Measurements from ENCODE around the gene KNDC1.
A peak's percentile ranks its signal among the peaks of the same experiment; 100 is the strongest.

Gene KNDC1

DNA sequence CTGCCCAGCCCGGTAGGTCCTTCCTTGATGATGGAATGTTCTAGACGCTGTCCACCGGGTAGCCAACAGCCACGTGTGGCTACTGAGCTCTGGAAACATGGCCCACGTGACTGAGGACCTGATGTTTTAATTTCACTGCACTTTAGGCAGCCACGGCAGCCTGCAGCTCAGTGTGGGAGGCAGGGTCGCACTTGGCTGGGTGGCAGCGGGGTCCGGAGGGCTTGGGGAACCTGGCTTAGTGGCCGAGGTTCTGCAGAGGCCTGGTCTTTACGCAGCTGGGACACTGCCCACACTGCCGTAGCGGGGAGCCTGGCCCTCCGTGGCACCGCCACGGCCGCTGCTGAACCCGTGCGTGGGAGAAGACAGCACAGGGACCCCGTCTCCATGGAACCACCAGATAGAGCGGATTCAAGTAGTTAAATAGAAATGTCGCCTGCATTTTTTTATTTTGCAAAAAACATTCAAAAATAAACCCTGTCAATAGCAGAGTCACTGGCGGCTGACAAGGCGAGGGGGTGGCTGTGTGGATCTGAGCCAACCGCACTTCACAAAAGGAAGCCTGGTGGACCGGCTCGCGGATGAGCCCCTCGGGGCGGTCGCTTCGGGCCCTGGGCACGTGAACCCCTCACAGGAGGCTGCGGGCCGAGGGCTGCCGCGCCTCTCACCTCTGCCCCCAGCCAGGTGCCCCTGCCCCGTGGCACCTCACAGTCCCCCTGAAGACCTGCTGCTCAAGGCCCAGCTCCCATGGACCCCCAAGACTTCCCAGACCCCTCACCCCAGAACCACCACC is 44.4 kb downstream of the KNDC1 start:
- DNase-seq = peak in 3 of 58 donors; percentile 8 to 29 (median 20)

DNA sequence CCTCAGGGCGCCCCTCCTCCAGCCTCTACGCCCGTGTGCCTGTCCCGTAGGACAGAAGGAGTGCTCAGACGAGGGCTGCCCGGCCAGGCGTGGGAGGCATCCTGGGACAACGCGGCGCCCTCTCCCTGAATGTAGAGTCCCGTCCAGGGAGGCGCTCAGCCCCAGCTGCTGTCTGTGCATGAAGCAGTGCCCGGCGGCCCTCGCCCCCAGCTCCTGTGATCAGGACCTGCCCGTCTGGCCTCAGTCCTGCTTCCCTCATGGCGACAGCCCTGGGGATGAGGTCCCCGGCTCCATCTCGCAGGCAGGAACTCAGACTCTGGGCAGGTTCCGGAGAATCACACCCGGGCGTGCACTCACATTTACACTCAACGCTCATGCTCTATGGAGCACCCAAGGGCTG is 45.1 kb downstream of the KNDC1 start:
- no peak for DNase-seq

DNA sequence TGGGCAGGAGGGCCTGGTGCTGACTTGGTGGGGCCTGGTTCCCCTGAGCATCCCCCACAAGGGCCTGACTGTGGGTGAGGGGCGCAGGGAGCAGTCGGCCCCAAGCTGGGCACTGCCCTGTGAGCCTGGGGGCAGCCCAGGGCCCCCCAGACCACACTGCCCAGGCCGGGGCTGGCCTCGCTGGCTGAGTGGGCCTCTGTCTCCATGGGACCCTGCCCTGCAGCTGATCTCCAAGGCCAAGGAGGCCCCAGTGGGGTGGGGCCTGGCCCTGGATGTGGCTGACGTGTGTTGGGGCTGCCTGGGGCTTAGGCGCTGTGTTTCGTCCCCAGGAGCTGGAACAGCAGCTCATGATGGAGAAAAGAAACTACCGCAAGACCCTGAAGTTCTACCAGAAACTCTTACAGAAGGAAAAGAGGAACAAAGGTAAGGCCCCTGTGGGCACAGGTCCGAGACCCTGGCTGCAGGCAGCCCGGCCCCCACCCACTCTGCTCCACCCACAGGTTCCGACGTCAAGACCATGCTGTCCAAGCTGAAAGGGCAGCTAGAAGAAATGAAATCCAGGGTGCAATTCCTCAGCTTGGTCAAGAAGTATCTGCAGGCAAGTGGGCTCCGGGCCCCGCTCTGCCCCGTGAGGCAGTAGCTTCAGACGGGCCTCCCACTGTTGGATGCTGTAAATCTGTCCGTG is 46.5 kb downstream of the KNDC1 start:
- DNase-seq = no peak

DNA sequence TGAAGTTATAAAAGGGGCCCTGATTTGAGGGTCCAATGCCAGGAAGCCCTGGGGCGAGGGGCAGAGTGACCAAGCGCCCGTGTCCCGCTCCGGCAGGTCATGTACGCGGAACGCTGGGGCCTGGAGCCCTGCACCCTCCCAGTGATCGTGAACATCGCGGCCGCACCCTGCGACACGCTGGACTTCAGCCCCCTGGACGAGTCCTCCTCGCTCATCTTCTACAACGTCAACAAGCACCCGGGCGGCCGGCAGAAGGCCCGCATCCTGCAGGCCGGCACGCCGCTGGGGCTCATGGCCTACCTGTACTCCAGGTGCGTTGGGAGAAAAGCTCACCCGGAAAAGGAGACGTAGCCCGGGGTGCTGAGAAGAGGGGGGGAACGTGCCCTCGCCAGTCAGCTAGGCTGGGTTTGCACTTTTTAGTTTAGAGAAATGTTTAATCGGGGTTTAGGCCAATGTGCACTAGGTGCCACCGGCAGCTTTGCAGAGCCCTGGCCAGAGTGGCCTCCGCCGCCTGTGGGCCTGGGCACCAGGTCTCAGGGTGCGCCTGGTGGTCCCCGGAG is 47.1 kb downstream of the KNDC1 start:
- DNase-seq = no peak

DNA sequence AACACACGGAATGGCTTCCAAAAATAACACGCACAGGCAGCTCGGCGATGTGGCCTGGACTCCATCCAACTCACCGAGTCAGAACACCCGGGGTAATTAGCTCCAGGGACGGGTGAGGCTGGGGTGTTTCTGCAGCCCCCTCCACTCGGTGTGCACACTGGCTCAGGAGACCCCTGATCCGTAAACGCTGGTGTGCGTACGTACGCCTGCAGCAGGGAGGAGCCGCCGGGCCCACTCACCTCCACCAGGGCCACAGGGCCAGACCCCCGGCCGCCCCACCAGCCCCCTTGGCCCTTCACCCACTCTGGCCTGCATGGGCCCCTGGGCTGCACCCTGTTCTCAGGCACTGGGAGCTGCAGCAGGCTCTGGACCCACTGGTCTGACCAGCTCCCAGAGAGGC is 47.6 kb downstream of the KNDC1 start:
- no peak for DNase-seq

DNA sequence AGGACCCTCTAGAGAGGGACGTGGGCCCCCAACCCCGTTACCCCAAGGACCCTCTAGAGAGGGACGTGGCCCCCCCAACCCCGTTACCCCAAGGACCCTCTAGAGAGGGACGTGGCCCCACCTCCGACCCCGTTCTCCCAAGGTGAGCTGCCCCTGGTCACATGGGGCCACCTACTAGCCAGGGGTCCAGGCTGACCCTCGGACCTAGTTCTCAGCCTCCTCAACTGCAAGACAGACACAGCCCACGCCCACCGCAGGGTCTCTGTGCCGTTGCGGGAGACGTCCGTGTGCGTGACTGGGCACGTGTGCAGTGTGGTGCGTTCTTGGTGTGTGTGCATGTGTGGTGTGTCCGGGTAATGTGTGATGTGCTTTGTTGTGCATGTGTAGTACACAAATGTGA is 48.4 kb downstream of the KNDC1 start:
- DNase-seq = no peak

DNA sequence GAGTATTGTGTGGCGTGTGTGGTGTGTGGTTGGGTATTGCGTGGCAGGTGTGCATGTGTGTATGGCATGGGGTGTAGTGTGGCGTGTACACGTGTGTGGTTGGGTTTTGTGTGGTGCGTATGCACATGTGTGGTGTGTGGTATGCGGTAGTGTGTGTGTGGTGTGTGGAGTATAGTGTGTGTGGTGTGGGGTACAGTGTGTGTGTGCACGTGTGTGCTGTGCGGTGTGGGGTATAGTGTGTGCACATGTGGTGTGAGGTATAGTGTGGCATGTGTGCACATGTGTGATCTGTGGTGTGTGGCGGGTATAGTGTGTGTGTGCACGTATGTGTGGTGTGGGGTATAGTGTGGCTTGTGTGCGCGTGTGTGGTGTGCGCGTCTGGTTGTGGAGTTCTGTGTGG is 49.1 kb downstream of the KNDC1 start:
- no peak for DNase-seq

DNA sequence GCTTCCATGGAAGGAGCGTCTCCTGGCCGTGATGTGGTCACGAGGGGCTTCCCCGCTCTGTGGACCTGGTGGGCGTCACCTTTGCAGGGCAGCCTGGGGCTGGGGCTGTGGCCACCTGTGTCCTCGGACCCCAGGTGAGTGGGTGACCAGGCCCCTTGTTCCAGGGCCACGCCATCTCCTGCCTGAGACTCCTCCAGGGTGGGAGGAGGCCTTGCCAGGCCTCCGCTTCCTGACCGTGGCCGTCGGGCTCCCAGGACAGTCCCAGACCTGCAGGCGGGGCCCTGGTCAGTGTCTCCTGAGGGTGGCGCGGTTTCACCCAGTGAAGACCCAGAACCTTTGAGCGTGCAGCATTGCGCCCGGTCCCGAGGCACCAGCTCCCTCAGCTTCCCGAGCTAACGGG is 49.6 kb downstream of the KNDC1 start:
- DNase-seq = no peak

DNA sequence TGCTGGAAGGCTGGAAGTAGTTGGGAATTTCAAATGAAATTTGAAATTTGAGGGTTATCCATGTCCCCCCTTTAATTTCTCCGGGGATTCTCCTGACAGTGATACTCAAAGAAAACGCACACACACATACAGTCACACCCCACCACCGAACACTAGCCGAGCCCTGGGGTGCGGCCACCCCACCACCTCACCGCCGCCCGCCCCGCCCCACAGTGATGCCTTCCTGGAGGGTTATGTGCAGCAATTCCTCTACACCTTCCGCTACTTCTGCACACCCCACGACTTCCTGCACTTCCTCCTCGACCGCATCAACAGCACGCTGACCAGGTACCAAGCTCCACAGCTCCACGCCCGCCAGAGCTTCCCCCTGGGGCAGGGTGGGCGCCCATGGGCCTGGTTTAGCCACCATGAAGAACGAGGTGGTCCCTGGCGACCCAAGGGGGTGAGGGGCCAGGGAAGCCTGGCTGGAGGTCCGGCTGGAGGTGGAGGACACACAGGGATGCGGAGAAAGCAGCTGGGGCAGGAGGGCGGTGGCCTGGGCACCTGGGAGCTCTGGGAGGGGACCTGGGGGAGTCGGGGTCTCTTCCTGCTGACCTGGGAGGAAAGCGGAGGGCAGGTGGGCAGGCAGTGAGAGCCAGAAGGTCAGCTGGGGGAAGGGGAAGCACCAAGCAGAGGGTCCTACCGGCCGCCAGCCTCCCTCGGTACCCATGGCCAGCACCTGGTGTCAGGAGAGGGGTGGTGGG is 50.5 kb downstream of the KNDC1 start:
- no peak for DNase-seq

DNA sequence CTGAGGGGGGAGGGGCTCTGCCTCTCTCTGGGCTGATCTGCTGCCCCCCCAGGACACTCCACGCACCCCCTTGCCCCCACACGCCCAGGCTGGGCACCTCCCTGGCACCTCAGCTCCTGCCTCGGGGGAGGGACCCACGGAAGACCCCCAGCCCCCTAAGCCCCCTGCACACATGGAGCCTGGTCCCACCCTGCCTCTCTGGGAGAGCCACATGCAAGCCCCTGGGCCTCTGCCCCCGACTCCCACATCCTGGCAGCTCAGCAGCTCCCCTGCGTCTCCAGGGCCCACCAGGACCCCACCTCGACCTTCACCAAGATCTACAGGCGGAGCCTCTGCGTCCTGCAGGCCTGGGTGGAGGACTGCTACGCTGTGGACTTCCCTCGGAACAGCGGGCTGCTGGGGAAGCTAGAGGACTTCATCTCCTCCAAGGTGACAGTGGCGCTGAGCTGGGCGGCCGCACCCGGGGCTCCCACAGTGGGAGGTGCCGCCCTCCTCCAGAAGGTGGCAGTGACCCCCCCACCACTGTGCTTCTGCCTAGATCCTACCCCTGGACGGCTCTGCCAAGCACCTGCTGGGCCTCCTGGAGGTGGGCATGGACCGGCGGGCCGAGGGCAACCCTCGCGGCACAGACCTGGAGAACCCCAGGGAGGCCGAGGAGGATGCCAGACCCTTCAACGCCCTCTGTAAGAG is 51.3 kb downstream of the KNDC1 start:
- no peak for DNase-seq

DNA sequence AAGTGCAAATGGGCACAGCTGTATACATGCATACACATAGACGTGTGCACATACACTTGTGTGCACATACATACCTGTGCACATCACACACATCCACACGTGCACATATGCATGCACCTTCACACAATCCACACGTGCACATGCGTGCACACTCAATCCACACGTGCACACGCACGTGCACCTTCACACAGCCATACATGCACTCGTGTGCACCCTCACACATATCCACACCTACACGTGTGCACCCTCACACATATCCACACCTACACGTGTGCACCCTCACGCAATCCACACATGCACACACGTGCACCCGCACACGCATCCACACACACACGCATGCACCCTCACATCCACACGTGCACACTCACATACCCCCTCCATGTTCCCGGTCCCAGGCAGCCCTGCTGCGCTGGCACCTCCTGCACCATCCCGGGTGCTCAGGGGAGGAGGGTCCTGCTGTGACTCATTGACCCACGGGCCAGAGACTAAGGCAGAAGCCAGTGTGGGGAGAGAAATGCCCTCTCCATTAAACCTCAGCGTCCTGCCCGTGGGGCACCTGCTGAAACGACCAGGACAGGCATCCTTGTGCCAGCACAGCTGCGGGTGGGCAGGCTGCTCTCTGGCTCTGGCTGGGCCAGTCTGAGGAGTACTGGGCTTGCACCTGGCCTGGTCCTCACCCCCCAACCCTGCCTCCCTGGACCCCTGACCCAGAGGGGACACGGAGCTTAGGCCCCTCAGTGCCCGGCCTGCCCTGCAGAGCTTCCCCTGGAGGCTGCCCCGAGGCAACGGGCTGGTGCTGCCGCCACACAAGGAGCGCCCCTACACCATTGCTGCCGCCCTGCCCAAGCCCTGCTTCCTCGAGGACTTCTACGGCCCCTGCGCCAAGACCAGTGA is 52.2 kb downstream of the KNDC1 start:
- DNase-seq = no peak

DNA sequence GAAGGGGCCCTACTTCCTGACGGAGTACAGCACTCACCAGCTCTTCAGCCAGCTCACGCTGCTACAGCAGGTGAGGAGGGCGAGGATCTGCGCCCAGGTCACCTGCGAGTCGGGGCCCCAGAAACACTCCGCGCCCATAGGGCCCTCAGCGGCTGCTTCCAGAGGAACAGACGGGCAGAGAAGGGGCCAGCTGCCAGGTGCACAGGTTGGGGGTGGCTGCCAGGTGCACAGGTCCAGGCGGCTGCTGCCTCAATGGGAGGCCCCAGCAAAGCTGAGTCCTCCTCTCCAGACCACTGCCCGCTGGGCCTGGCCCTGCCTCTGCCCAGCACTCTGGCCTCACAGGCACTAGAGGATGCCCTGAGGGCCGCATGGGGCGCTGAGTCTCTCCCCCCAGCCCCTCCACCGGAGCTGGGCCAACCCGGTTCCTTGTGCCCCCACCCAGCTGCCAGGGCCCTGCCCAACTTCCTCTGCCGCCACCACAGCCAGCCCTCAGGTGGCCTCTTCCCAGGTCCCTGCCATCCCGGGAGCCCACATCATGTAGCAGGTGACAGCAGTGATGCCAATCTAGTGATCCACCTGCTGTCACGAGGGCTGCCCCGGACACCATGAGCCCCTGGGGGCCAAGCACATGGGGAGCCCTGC is 53.0 kb downstream of the KNDC1 start:
- no peak for DNase-seq

DNA sequence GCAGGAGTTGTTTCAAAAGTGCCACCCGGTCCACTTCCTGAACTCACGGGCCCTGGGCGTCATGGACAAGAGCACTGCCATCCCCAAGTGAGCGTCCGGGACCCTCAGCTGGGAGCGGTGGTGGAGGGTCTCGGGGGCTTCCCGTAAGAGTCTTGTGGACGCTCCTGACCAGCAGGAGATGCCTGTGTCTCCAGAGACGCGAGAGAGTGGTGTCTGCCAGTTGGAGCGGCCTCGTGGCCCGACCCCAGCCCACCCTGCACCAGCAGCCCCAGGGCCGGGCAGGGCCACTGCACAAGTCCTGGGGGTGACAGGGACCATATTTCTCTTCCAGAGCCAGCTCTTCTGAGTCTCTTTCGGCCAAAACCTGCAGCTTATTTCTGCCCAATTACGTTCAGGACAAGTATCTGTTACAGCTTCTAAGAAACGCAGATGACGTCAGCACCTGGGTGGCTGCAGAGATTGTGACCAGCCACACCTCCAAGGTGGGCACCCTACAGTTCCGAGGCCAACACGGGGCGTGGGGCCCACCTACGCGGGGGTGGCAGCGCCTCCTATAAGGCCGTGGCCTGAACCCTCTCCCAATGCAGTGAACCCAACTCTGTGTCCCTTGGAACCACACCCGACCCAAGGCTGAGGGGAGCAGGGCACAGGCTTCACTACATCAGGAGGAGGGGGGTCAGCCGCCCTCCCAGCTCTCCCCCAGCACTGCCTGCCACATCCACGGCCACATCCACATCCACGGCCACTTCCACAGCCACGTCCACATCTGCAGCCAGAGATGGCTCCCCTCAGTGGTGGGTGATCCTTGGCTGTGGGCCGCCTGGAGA is 53.8 kb downstream of the KNDC1 start:
- no peak for DNase-seq

DNA sequence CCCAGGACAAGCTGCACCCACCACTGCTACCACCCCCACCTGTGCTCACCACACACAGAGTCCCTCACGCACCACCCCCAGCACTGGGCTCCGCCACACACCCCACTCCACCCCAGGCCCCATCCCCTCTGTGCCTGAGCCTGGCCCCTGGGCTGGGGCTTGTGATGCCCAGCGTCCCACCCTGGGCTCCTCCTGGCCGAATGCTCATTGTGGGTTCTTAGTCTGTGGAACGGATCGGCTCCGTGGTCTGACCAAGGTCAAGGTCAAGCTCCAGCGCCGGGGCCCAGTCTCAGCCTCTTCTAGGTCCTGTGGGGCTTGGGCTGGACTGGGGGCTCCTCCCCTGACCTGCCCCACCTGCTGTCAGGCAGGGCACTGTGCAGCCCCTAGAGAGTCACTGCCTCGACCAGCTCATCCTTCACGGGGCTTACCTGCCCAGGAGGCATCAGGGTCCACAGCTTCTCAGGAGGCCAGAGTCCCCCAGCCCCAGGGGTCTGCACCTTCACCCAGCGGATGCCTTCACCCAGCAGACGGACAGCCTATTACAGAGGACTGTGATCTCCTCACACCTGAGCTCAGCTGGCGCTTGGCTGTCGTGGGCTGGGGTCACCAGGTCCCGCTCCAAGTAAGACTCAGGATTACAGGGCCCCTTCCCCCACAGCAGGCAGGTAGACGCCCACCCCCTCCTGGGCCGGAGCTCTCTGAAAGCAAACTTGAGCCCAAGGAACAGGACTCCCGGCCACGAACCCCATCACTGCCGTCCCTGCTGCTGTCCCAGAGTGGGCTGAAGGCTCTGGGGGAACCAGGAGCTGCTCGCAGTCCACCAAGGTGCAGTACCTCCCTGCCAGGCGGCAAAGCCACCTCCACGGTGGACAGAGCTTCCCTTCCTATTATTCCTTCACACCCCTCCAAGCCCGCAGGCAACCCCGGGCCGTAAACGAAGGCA is 54.7 kb downstream of the KNDC1 start:
- DNase-seq = no peak

DNA sequence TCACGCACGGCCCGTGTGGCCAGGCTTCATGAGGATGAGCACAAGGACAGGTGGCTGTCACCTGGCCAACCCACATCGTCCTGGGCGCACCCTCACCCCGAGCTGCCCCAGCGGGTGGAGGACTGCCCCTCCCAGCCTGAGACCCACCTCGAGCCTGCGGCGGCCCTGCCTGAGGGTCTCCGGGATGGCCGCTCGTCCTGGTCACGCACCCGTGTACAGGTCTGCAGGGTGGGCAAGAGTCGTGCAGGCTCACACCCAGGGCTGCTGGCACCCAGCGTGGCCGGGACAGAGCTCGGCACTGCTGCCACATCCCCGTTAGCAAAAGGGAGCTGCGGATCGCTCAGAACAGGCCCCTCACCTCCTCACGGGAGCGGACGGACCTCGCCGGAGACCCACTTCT is 55.6 kb downstream of the KNDC1 start:
- no peak for DNase-seq

DNA sequence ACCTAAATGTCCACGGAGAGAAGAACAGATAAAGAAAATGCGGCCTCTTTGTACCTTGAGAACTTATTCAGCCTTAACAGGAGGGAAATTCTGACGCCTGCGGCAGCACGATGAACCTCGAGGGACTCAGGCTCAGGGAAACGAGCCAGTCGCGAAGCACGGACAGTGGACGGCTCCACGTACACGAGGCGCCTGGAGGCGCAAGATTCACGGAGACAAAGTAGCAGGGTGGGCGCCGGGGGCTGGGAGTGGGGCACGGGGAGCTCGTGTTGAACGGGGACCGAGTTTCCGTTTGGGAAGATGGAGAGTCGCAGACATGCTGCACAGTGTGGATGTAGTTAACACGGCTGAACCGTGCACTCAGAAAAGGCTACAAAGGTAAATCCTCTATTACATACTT is 56.8 kb downstream of the KNDC1 start:
- DNase-seq = no peak

DNA sequence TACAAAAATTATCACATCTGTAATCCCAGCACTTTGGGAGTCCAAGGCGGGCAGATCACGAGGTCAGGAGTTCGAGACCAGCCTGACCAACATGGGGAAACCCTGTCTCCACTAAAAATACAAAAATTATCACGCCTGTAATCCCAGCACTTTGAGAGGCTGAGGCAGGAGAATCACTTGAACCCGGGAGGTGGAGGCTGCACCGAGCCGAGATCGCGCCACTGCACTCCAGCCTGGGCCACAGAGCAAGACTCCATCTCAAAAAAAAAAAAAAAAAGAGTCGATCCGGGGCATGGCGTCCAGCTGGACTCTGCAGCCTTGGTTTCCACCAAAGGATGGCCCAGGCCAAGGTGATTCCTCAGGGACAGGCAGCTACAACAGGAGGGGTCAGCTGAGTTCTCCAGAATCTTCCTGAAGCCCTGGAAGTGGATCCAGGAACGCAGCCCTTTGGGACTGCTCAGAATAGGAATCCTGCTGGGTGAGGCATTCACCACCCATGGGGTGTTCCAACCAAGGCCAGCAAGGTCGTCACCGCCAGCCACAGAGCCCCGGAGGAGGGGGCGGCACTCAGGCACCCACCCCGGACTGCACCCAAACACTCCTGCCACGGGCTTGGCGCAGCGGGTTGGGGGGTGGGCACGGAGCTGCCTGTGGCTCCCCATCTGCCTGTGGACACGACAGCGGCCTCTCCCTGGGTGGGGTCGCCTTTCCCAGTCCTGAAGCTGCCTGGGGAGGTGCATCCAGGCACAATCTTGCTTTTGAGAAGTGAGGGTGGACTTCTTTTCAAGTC is 58.0 kb downstream of the KNDC1 start:
- no peak for DNase-seq

All from anterior cingulate cortex (tissue), 58 donors.